Panc1 (cell line): ENCODE data around the gene PLEKHN1. TPM values are rescaled to one million over a fixed set of nuclear protein-coding genes. Genes with fewer than 3 reads are reported as not detected.

ENCODE experiments used
- ATAC-seq: fragments of 200-7000 bp; cut with Tn5 transposase; 2 replicates; pipeline ENCODE4 v1.9.1; 2020; ENCODE audit warnings: mild to moderate bottlenecking, moderate library complexity
- BruUV-seq: library from RNA; stranded (reverse); fragments of 400-500 nt; replicated peaks from 2 replicates; lab custom pipeline; 2021; lab: Mats Ljungman, UMichigan
- CTCF ChIA-PET: fragments of 300-600 bp; sonication (Branson Sonifier 250); formaldehyde crosslinking; loops from one replicate; lab custom pipeline; 2022; ENCODE audit warnings: antibody characterized with exemption; lab: Charles Lee
- POLR2A ChIA-PET: fragments of 300-600 bp; sonication (Branson Sonifier 250); formaldehyde crosslinking; loops from one replicate; lab custom pipeline; 2022; ENCODE audit warnings: antibody characterized with exemption; lab: Charles Lee
- DNase-seq: peaks from one replicate; pipeline ENCODE4 v3.0.0-alpha.2; 2010; ENCODE audit warnings: low read depth, low spot score
- H3K27ac ChIP-seq: 2 replicates; pipeline ENCODE4 v1.5.1; 2011; ENCODE audit warnings: mild to moderate bottlenecking, low read length, inconsistent platforms
- H3K27me3 ChIP-seq: fragments of 200-500 bp; sonication (Bioruptor generic); 2 replicates; pipeline ENCODE4 v1.6.0; 2014; ENCODE audit warnings: low read length, inconsistent platforms; ENCODE audit not compliant: control insufficient read depth, insufficient read depth
- H3K36me3 ChIP-seq: fragments of 200-500 bp; sonication (Bioruptor generic); 2 replicates; pipeline ENCODE4 v1.5.1; 2014; ENCODE audit warnings: inconsistent platforms, mild to moderate bottlenecking, low read length, moderate library complexity; ENCODE audit not compliant: control insufficient read depth, insufficient read depth
- H3K4me1 ChIP-seq: 2 replicates; pipeline ENCODE4 v1.5.1; 2011; ENCODE audit warnings: inconsistent platforms, mild to moderate bottlenecking, low read length, moderate library complexity; ENCODE audit not compliant: control insufficient read depth, insufficient read depth
- H3K4me3 ChIP-seq, 2 experiments: 2 replicates each; pipeline ENCODE4 v1.5.1; 2011 to 2012; ENCODE audit warnings: low read depth in 2 of 2, low read length in 2 of 2, mild to moderate bottlenecking in 2 of 2, inconsistent platforms in 1 of 2, moderate library complexity in 1 of 2
- H3K9me3 ChIP-seq: fragments of 200-500 bp; sonication (Bioruptor generic); 2 replicates; pipeline ENCODE4 v1.5.1; 2014; ENCODE audit warnings: low read depth, mild to moderate bottlenecking, inconsistent platforms, low read length, moderate library complexity; ENCODE audit not compliant: control insufficient read depth, insufficient read depth
- CTCF ChIP-seq: fragments of 450-650 bp; IDR thresholded peaks from 2 replicates; pipeline ENCODE4 v1.5.1; 2017; ENCODE audit warnings: mild to moderate bottlenecking
- POLR2AphosphoS5 ChIP-seq: IDR thresholded peaks from 2 replicates; pipeline ENCODE4 v1.6.1; 2012; ENCODE audit warnings: mild to moderate bottlenecking, low read depth, low read length, moderate library complexity
- REST ChIP-seq, 2 experiments: IDR thresholded peaks; 2 replicates each; pipeline ENCODE4 v1.6.1; 2011 to 2012; ENCODE audit warnings: low read depth in 2 of 2, control low read depth in 1 of 2, low read length in 1 of 2, mild to moderate bottlenecking in 1 of 2, moderate library complexity in 1 of 2; ENCODE audit not compliant: insufficient read depth in 1 of 2
- TCF7L2 ChIP-seq: IDR thresholded peaks from 2 replicates; pipeline ENCODE4 v1.6.1; 2011; ENCODE audit warnings: mild to moderate bottlenecking, low read depth, low read length, inconsistent platforms
- in situ Hi-C: cut with HindIII; loops from 2 replicates; pipeline ENCODE4 v1.10.0; 2016; ENCODE audit warnings: low sequenced_read_pairs, low pct_unique_long_range_greater_than_20kb
- intact Hi-C: fragments of 100-400 bp; cut with micrococcal nuclease; formaldehyde crosslinking; loops from one replicate; pipeline ENCODE4 v1.10.0; 2022; ENCODE audit not compliant: unreplicated experiment
- total RNA-seq: library from RNA; stranded (reverse); gene quantifications from one replicate; pipeline ENCODE4 v1.2.1, GENCODE V29; 2021; ENCODE audit not compliant: unreplicated experiment

PLEKHN1 gene
- total RNA-seq, 1 experiment from 2014 or later: 9.8 TPM

GRCh38 chr1:934991-935750, 31.1 kb upstream of the PLEKHN1 start:
- ATAC-seq (no peak), DNase-seq (no peak)
- ChIA-PET CTCF (no interaction called here), POLR2A (no interaction called here)
- BruUV-seq: no TSS peak
- Histone ChIP-seq H3K4me1 (peaks cover 59% of the 10 kb centered on the region), H3K4me3 (no peak overlapping the region), H3K36me3 (no peaks in the 10 kb centered on the region), H3K27me3 (no peaks in the 10 kb centered on the region), H3K27ac (no peak overlapping the region), H3K9me3 (no peaks in the 10 kb centered on the region)
- intact Hi-C loops: no loop called here
- no peak for TF ChIP-seq POLR2AphosphoS5
- in situ Hi-C loops: no loop called here

- Histone ChIP-seq H3K27ac (no peak overlapping the region), H3K4me3 (no peak overlapping the region), H3K36me3 (no peaks in the 10 kb centered on the region), H3K9me3 (no peaks in the 10 kb centered on the region), H3K27me3 (no peaks in the 10 kb centered on the region), H3K4me1 (peaks cover 55% of the 10 kb centered on the region)
- ChIA-PET CTCF (no interaction called here), POLR2A (no interaction called here)
- no TSS peak for BruUV-seq
- in situ Hi-C loops (no loop called here), intact Hi-C loops (no loop called here)
- DNase-seq (no peak), ATAC-seq (no peak)
- TF ChIP-seq CTCF: no peak
- no peak for TF ChIP-seq TCF7L2
Observed at GRCh38 chr1:935751-936231, 30.5 kb upstream of the PLEKHN1 start.

- no TSS peak for BruUV-seq
- Histone ChIP-seq H3K36me3 (no peaks in the 10 kb centered on the region), H3K27ac (no peak overlapping the region; the same call in 1 of the 2 replicates), H3K9me3 (no peaks in the 10 kb centered on the region), H3K4me3 (no peak overlapping the region), H3K4me1 (peaks cover 56% of the 10 kb centered on the region), H3K27me3 (no peaks in the 10 kb centered on the region)
- intact Hi-C loops (no loop called here), in situ Hi-C loops (no loop called here)
- ChIA-PET CTCF (no interaction called here), POLR2A (interaction anchor here (0.6 kb wide), 1 partner anchor 78 kb away, joined by 3 read pairs; no protein-coding TSS in a partner anchor)
- DNase-seq (no peak), ATAC-seq (no peak)
- no peak for TF ChIP-seq REST (IDR thresholded peaks at IDR 0.05; ENCODE audit: insufficient read depth in 1 of 2, low read depth in 2 of 2, low read length in 1 of 2)
Observed at GRCh38 chr1:936348-937264, 29.7 kb upstream of the PLEKHN1 start.
